LNCaP clone FGC (cell line): ENCODE data around the gene TNC.

Experiments
- DNase-seq: peaks from one replicate; pipeline ENCODE4 v3.0.0-alpha.2; 2011; ENCODE audit warnings: low read depth
- H3K4me3 ChIP-seq: 2 replicates; pipeline ENCODE4 v1.5.1; 2011; ENCODE audit warnings: mild to moderate bottlenecking, low read depth, low read length, control low read depth
- CTCF ChIP-seq: IDR thresholded peaks from 2 replicates; pipeline ENCODE4 v1.5.1; 2012; ENCODE audit warnings: mild to moderate bottlenecking; ENCODE audit not compliant: control insufficient read depth, insufficient read depth; ENCODE audit errors: extremely low read depth

TNC gene

GRCh38 chr9:115126404-115126803, 8.4 kb upstream of the TNC start:
- no peak for TF ChIP-seq CTCF
- no peak for DNase-seq
- H3K4me3 ChIP-seq: no peak overlapping the region

- TF ChIP-seq CTCF: no peak
- H3K4me3 ChIP-seq: no peak overlapping the region
- no peak for DNase-seq
These were observed 5.0 kb upstream of the TNC start for GRCh38 chr9:115122937-115123336.

GRCh38 chr9:115121181-115121580, 3.2 kb upstream of the TNC start:
- no peak for DNase-seq
- no peak overlapping the region for H3K4me3 ChIP-seq
- TF ChIP-seq CTCF: no peak

- H3K4me3 ChIP-seq: no peak overlapping the region
These were observed 892 bp upstream of the TNC start for GRCh38 chr9:115118879-115119218.

GRCh38 chr9:115116421-115117284, 1.3 kb downstream of the TNC start:
- no peak overlapping the region for H3K4me3 ChIP-seq
- TF ChIP-seq CTCF: no peak
- no peak for DNase-seq

More at GRCh38 chr9:115118879-115119218, 892 bp upstream of the TNC start:
- TF ChIP-seq CTCF: no peak
- DNase-seq: no peak

- no peak for TF ChIP-seq CTCF
- no peak overlapping the region for H3K4me3 ChIP-seq
- DNase-seq: no peak
These were observed 2.0 kb downstream of the TNC start for GRCh38 chr9:115115924-115116323.
